DMS79 (cell line): ENCODE results near the gene GMEB1.
A peak's percentile ranks its signal among the peaks of the same experiment; 100 is the strongest.
"Not testable (repeated sequence)": the region's sequence is repeated elsewhere in the genome, so short reads cannot be mapped to it uniquely, and the experiment has no call there.

Source experiments
- DNase-seq: peaks from one replicate; lab custom pipeline; 2025; lab: John Stamatoyannopoulos, UW

GMEB1 gene

GRCh38 chr1:28668191-28668955 is at the start of gene GMEB1:
GMEB1 (plus strand) TSS chr1:28668784; CDS start chr1:28683613, 14,829 bp downstream.
- DNase-seq = peak; percentile 72

GRCh38 chr1:28631713-28632112 is 36.9 kb upstream of the GMEB1 start:
- DNase-seq = no peak

- no peak for DNase-seq
Observed at GRCh38 chr1:28632560-28632959, 36.0 kb upstream of the GMEB1 start.

- DNase-seq = no peak
Observed at GRCh38 chr1:28640766-28641165, 27.8 kb upstream of the GMEB1 start.

GRCh38 chr1:28642056-28642846 is 26.3 kb upstream of the GMEB1 start:
- no peak for DNase-seq

GRCh38 chr1:28642847-28643635 is 25.5 kb upstream of the GMEB1 start, which contains the start of gene TAF12:
TAF12 (minus strand) TSS chr1:28643067; CDS start chr1:28622081, 20,986 bp downstream.
- peak; percentile 88 for DNase-seq

GRCh38 chr1:28644494-28644893 is 24.1 kb upstream of the GMEB1 start:
- DNase-seq = no peak

GRCh38 chr1:28645406-28645805 is 23.2 kb upstream of the GMEB1 start:
- DNase-seq = not testable (repeated sequence)

GRCh38 chr1:28646040-28646439 is 22.5 kb upstream of the GMEB1 start:
- no peak for DNase-seq

GRCh38 chr1:28648008-28648473 is 20.5 kb upstream of the GMEB1 start:
- peak; percentile 91 for DNase-seq

GRCh38 chr1:28648474-28649198 is 19.9 kb upstream of the GMEB1 start, which contains the start of gene RNU11:
RNU11 (plus strand) TSS chr1:28648600.
- DNase-seq = peak; percentile 100

- not testable (repeated sequence) for DNase-seq
Observed at GRCh38 chr1:28653063-28653462, 15.5 kb upstream of the GMEB1 start.

- DNase-seq = not testable (repeated sequence)
Observed at GRCh38 chr1:28653870-28654269, 14.7 kb upstream of the GMEB1 start.

GRCh38 chr1:28655448-28656311 is 12.9 kb upstream of the GMEB1 start:
- not testable (repeated sequence) for DNase-seq

- no peak for DNase-seq
Observed at GRCh38 chr1:28656335-28656734, 12.2 kb upstream of the GMEB1 start.

- no peak for DNase-seq
Observed at GRCh38 chr1:28663871-28664470, 4.6 kb upstream of the GMEB1 start.

- DNase-seq = no peak
Observed at GRCh38 chr1:28666806-28667205, 1.8 kb upstream of the GMEB1 start.

- DNase-seq = peak; percentile 59
Observed at GRCh38 chr1:28668956-28669723, 556 bp downstream of the GMEB1 start.

- no peak for DNase-seq
Observed at GRCh38 chr1:28671254-28671780, 2.7 kb downstream of the GMEB1 start.
